K562 (cell line): Measurements from ENCODE around the gene DDR1. TPM values are rescaled to one million over a fixed set of nuclear protein-coding genes. Genes with fewer than 3 reads are reported as not detected.

Source experiments
- ASH1L ChIP-seq: fragments of 450-650 bp; IDR thresholded peaks from 2 replicates; pipeline ENCODE4 v1.6.1; 2018; ENCODE audit warnings: borderline replicate concordance, mild to moderate bottlenecking, low read depth; ENCODE audit not compliant: partially characterized antibody
- E2F6 ChIP-seq, 2 experiments: IDR thresholded peaks; 2 replicates each; pipeline ENCODE4 v1.6.1; 2011; ENCODE audit warnings: borderline replicate concordance in 1 of 2, control low read depth in 1 of 2, low read depth in 1 of 2, low read length in 1 of 2, mild to moderate bottlenecking in 1 of 2, mixed read lengths in 1 of 2, moderate library complexity in 1 of 2; ENCODE audit not compliant: insufficient read depth in 1 of 2, insufficient read length in 1 of 2, poor library complexity in 1 of 2, severe bottlenecking in 1 of 2; ENCODE audit errors: extremely low read depth in 1 of 2
- EGR1 ChIP-seq: fragments of 450-650 bp; conservative IDR thresholded peaks from 2 replicates; pipeline ENCODE4 v1.6.1; 2017; ENCODE audit warnings: mild to moderate bottlenecking
- FIP1L1 ChIP-seq: fragments of 200-400 bp; formaldehyde crosslinking; IDR thresholded peaks from 2 replicates; pipeline ENCODE4 v1.6.1; 2018; ENCODE audit warnings: mild to moderate bottlenecking, low read depth, low read length; ENCODE audit not compliant: poor library complexity, severe bottlenecking
- HEY1 ChIP-seq: fragments of 250-450 bp; sonication (Bioruptor Pico); IDR thresholded peaks from 2 replicates; pipeline ENCODE4 v1.5.0; 2020; ENCODE audit warnings: mild to moderate bottlenecking, moderate library complexity, borderline replicate concordance
- HMGN3 ChIP-seq: IDR thresholded peaks from 2 replicates; pipeline ENCODE4 v1.6.1; 2011; ENCODE audit warnings: borderline replicate concordance, low read depth, mild to moderate bottlenecking, mixed read lengths, low read length; ENCODE audit not compliant: insufficient read length; ENCODE audit errors: extremely low read depth
- KAT7 ChIP-seq: sonication (generic); formaldehyde crosslinking; IDR thresholded peaks from 2 replicates; pipeline ENCODE4 v1.8.0; 2022; ENCODE audit warnings: missing genetic modification reagents, mild to moderate bottlenecking, borderline replicate concordance
- MTA2 ChIP-seq: fragments of 450-650 bp; IDR thresholded peaks from 2 replicates; pipeline ENCODE4 v1.6.1; 2016; ENCODE audit warnings: low read depth
- POLR2B ChIP-seq: fragments of 450-650 bp; IDR thresholded peaks from 2 replicates; pipeline ENCODE4 v1.6.1; 2018; ENCODE audit warnings: low read depth; ENCODE audit not compliant: partially characterized antibody
- PYGO2 ChIP-seq: fragments of 450-650 bp; IDR thresholded peaks from 2 replicates; pipeline ENCODE4 v1.6.1; 2016; ENCODE audit warnings: mild to moderate bottlenecking, missing genetic modification characterization, moderate library complexity, missing compliant biosample characterization
- TGIF2 ChIP-seq: sonication (generic); formaldehyde crosslinking; IDR thresholded peaks from 2 replicates; pipeline ENCODE4 v1.8.1; 2022; ENCODE audit warnings: mild to moderate bottlenecking, missing genetic modification reagents, moderate library complexity
- U2AF2 ChIP-seq: fragments of 200-400 bp; formaldehyde crosslinking; optimal IDR thresholded peaks from 2 replicates; pipeline ENCODE3; 2017; ENCODE audit warnings: low read depth, mild to moderate bottlenecking, low read length
- ZFP91 ChIP-seq: sonication (generic); formaldehyde crosslinking; IDR thresholded peaks from 2 replicates; pipeline ENCODE4 v1.8.0; 2022; ENCODE audit warnings: mild to moderate bottlenecking, missing genetic modification reagents
- ZNF239 ChIP-seq: fragments of 250-450 bp; sonication (Bioruptor Pico); IDR thresholded peaks from 2 replicates; pipeline ENCODE4 v1.4.0; 2020; ENCODE audit warnings: mild to moderate bottlenecking
- ZNF445 ChIP-seq: fragments of 250-450 bp; sonication (Bioruptor Pico); IDR thresholded peaks from 2 replicates; pipeline ENCODE4 v1.4.0; 2020; ENCODE audit warnings: low read depth, mild to moderate bottlenecking, moderate library complexity
- ZNF592 ChIP-seq: fragments of 450-650 bp; IDR thresholded peaks from 2 replicates; pipeline ENCODE4 v1.6.1; 2017; ENCODE audit warnings: antibody characterized with exemption, mild to moderate bottlenecking
- ZNF639 ChIP-seq, 2 experiments: fragments of 200-800 bp in 1 of 2; sonication (Bioruptor generic) in 1 of 2; sonication (generic) in 1 of 2; formaldehyde crosslinking in 1 of 2; IDR thresholded peaks in 1 of 2; conservative IDR thresholded peaks in 1 of 2; 2 replicates each; pipeline versions ENCODE4 v1.5.0 to v1.6.1; 2016 to 2020; ENCODE audit warnings: missing compliant biosample characterization in 1 of 2, missing genetic modification characterization in 1 of 2, missing genetic modification reagents in 1 of 2
- polyA plus RNA-seq, 8 experiments: library from polyadenylated mRNA; depleted of rRNA in 4 of 8; stranded (reverse) in 5 of 8; unstranded in 3 of 8; fragments of >200 nt; fragmentation: Nextera tagmentation in 2 of 8; fragmentation: Illumina TruSeq in 1 of 8; extraction: Ambion mirVana in 2 of 8; extraction: Trizol in 1 of 8; gene quantifications; 2 replicates each; pipeline versions ENCODE4 v1.2.1 to v1.2.3, GENCODE V29; 2011 to 2014; ENCODE audit warnings: inconsistent platforms in 1 of 8, missing spikeins in 1 of 8
- total RNA-seq, 7 experiments: library from RNA; depleted of rRNA in 6 of 7; stranded (reverse); fragments of >200 nt in 6 of 7; fragmentation: Illumina TruSeq in 2 of 7; extraction: Trizol in 2 of 7; gene quantifications; 2 replicates each; pipeline versions ENCODE4 v1.2.1 to v1.2.3, GENCODE V29; 2011 to 2021; ENCODE audit warnings: low replicate concordance in 1 of 7

Gene DDR1
- total and polyA plus RNA-seq, 9 of the 15 experiments (the other 6 are each of a cell fraction or from before 2014, with no cell fraction given) = 1.4 to 44.6 (median 12.2) TPM

- TF ChIP-seq ZNF639 (CRISPR knock-in tag; conservative IDR thresholded peaks at IDR 0.05 in 1 of 2, IDR thresholded peaks at IDR 0.05 in 1 of 2) = peak in 1 of 2 experiments; percentile 72; a peak in 1 of 4 replicates
- TF ChIP-seq ZFP91 (CRISPR knock-in tag) = no peak
- TF ChIP-seq MTA2 = no peak
- TF ChIP-seq PYGO2 = no peak
- TF ChIP-seq ZNF592 = peak; percentile 85
- TF ChIP-seq TGIF2 (CRISPR knock-in tag) = no peak
- TF ChIP-seq EGR1 = no peak
- TF ChIP-seq KAT7 (CRISPR knock-in tag) = peak; percentile 69; the same call in 1 of the 2 replicates
- no peak for TF ChIP-seq HEY1
- TF ChIP-seq POLR2B = no peak
- no peak for TF ChIP-seq U2AF2
- no peak for TF ChIP-seq ZNF239 (CRISPR knock-in tag)
- no peak for TF ChIP-seq HMGN3
- TF ChIP-seq FIP1L1 = no peak
- TF ChIP-seq ZNF445 (CRISPR knock-in tag) = no peak
- no peak for TF ChIP-seq E2F6 (IDR thresholded peaks at IDR 0.05; ENCODE audit: borderline replicate concordance in 1 of 2, extremely low read depth in 1 of 2, insufficient read depth in 1 of 2, insufficient read length in 1 of 2, low read depth in 1 of 2, low read length in 1 of 2, poor library complexity in 1 of 2, severe bottlenecking in 1 of 2)
- TF ChIP-seq ASH1L = no peak
Measured at GRCh38 chr6:30877419-30878262, 6.7 kb upstream of the DDR1 start (continued).
